NCI-H128 (cell line): ENCODE results near the gene IL7R.
"Not testable (repeated sequence)": the region's sequence is repeated elsewhere in the genome, so short reads cannot be mapped to it uniquely, and the experiment has no call there.

Experiments
- DNase-seq: peaks from one replicate; lab custom pipeline; 2025; ENCODE audit not compliant: unreplicated experiment; lab: John Stamatoyannopoulos, UW

The IL7R gene

GRCh38 chr5:35870605-35871004 is 13.9 kb downstream of the IL7R start:
- DNase-seq: no peak

GRCh38 chr5:35876454-35876853 is 19.8 kb downstream of the IL7R start:
- DNase-seq: no peak

GRCh38 chr5:35876922-35877321 is 20.2 kb downstream of the IL7R start:
- DNase-seq: no peak

- DNase-seq: no peak
Observed at GRCh38 chr5:35877655-35878054, 21.0 kb downstream of the IL7R start.

- DNase-seq: no peak
Observed at GRCh38 chr5:35878079-35878478, 21.4 kb downstream of the IL7R start.

GRCh38 chr5:35879096-35879495 is 22.4 kb downstream of the IL7R start:
- no peak for DNase-seq

GRCh38 chr5:35879649-35880048 is 23.0 kb downstream of the IL7R start:
- no peak for DNase-seq

- DNase-seq: no peak
Observed at GRCh38 chr5:35880156-35880555, 23.5 kb downstream of the IL7R start.

GRCh38 chr5:35881758-35882157 is 25.1 kb downstream of the IL7R start:
- no peak for DNase-seq

- DNase-seq: no peak
Observed at GRCh38 chr5:35884191-35884769, 27.6 kb downstream of the IL7R start.

- DNase-seq: no peak
Observed at GRCh38 chr5:35884773-35885172, 28.1 kb downstream of the IL7R start.

- no peak for DNase-seq
Observed at GRCh38 chr5:35886381-35886780, 29.7 kb downstream of the IL7R start.

- DNase-seq: no peak
Observed at GRCh38 chr5:35887321-35888100, 30.8 kb downstream of the IL7R start.

- no peak for DNase-seq
Observed at GRCh38 chr5:35890021-35891020, 33.6 kb downstream of the IL7R start.

- not testable (repeated sequence) for DNase-seq
Observed at GRCh38 chr5:35892799-35893198, 36.1 kb downstream of the IL7R start.

GRCh38 chr5:35894131-35894530 is 37.4 kb downstream of the IL7R start:
- DNase-seq: no peak

- DNase-seq: no peak
Observed at GRCh38 chr5:35898952-35899660, 42.4 kb downstream of the IL7R start.

- DNase-seq: no peak
Observed at GRCh38 chr5:35899800-35900199, 43.1 kb downstream of the IL7R start.

- no peak for DNase-seq
Observed at GRCh38 chr5:35900972-35901695, 44.4 kb downstream of the IL7R start.

GRCh38 chr5:35902046-35902672 is 45.5 kb downstream of the IL7R start:
- no peak for DNase-seq
